NCI-H2196 (cell line): ENCODE measurements around the gene NCAPG2.

ENCODE experiments used
- DNase-seq: peaks from one replicate; lab custom pipeline; 2025; ENCODE audit not compliant: unreplicated experiment; lab: John Stamatoyannopoulos, UW

Gene NCAPG2, protein sequence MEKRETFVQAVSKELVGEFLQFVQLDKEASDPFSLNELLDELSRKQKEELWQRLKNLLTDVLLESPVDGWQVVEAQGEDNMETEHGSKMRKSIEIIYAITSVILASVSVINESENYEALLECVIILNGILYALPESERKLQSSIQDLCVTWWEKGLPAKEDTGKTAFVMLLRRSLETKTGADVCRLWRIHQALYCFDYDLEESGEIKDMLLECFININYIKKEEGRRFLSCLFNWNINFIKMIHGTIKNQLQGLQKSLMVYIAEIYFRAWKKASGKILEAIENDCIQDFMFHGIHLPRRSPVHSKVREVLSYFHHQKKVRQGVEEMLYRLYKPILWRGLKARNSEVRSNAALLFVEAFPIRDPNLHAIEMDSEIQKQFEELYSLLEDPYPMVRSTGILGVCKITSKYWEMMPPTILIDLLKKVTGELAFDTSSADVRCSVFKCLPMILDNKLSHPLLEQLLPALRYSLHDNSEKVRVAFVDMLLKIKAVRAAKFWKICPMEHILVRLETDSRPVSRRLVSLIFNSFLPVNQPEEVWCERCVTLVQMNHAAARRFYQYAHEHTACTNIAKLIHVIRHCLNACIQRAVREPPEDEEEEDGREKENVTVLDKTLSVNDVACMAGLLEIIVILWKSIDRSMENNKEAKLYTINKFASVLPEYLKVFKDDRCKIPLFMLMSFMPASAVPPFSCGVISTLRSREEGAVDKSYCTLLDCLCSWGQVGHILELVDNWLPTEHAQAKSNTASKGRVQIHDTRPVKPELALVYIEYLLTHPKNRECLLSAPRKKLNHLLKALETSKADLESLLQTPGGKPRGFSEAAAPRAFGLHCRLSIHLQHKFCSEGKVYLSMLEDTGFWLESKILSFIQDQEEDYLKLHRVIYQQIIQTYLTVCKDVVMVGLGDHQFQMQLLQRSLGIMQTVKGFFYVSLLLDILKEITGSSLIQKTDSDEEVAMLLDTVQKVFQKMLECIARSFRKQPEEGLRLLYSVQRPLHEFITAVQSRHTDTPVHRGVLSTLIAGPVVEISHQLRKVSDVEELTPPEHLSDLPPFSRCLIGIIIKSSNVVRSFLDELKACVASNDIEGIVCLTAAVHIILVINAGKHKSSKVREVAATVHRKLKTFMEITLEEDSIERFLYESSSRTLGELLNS

DNA sequence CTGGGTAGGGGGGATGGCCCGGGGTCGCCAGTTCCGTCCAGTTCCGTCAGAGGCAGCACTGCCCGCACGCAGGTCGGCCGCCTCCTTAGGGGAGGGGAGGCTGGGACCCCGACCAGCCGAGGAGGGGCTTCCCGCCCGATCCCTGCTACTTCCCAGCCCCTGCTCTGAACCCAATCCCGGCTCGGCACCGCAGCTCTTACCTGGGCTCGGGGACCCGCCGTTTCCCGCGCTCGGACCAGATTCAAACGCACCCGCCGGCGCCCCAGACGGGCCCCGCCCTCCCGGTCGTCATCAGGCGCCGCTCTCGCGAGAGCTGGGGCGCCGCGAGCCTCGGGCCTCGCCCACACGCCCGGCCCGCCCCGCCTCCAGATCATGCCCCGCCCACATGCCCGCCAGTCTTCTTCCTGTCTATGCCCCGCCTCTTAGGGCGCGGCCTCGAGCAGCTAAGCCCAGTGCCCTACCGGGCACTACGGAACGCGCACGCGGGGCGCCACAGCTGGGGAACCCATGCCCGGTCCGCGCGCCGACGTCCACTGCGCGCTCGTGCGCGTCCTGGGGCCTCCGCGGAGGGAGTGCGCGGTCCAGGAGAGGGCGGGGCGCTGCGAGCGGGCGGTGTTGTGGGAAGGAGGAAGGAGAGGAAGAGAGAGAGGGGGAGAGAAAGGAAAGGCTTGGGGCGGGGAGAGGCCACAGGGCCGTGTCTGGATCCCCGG lies at the start of gene NCAPG2:
Gene NCAPG2 (minus strand): TSS at position 281 of the 710 bp plus-strand sequence. CDS start 2,905 bp downstream, outside the sequence.
- DNase-seq: peak; percentile 91

DNA sequence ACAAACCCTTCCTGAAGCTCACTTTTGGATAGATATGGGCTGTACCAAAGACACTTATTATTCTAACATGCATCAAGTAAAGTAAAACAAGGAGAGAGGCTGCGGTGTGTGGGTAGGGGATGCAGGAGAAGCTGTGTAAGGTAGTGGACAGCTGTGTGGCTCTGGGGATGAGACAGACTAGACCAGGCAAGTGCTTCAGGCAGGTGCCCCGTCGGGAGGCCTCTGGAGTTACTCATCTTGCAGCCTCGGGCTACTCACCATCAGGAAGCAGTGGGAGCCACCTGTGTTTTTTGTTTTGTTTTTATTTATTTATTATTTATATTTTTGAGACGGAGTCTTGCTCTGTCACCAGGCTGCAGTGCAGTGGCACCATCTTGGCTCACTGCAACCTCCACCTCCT lies 49.3 kb upstream of the NCAPG2 start:
- DNase-seq: no peak

DNA sequence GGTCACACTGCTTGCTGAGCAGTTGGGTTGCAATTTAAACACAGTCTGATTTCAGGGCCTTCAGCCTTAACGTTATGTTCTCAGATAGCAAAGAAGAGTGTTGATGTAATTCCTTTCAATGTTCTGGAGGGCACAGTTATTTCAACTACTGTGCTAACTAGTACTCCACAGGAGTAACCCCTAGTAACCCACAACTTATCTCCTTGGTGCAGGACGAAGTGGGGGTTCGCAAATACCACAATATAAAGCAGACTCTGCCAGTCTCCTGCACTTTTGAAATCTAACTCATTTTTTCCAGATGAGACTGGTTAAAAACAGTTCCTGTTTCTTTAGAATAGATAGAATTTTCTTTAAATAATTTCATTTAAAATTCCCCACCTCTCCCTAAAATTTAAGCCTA lies 47.1 kb upstream of the NCAPG2 start:
- no peak for DNase-seq

DNA sequence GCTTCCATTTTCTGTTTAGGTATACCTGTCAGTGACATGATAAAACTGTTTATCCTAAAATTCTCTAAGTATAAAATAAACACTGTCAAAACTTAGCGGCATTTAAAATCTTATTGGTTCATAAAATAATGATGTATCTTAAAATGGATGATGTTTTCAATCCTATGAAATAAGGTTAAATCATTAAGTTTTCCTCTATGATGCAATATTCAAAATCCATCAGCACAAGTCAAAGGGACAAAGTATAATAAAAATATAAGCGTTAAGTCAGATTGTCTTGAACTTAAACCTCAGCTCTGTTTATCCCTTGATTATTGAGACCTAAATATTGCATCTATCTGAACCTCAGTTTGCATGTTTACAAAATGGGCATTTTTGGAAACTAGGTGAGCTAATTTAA lies 46.6 kb upstream of the NCAPG2 start:
- DNase-seq: no peak

DNA sequence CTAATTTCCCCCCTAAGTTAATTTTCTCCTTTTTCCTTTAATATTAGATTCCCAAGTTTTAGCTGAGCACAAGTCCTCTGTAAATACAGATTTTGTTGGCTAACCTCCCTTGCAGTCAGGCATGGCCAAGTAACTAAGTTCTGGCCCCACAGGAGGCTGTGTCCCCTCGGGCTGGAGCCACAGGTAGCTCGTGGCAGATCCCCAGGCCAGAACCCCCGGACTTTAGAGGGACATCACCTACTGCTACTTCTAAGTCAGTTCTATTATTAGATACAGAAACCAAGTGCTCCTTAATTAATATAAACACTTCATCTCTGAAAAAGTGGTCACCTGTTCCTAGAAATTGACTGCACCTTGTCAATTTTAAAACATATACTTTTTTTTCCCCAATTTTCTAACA lies 46.1 kb upstream of the NCAPG2 start:
- no peak for DNase-seq

DNA sequence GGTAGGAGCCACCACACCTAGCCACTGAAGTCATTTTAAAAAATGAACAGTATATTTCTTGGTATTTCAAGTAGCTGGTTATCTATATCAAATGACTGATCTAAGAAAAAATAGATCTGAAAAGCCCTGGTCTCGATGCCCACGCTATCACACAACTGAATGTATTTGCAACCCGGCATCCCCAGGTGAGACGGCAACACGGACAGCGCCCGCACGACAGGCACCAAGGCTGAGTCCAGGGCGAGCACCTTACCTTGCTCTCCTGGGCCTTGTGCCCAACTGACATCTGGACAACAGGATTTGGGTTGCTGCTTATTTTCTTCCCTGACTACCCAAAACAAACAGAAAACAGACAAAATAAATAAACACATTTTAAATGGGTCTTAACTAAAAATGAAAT lies 44.8 kb upstream of the NCAPG2 start:
- DNase-seq: no peak

DNA sequence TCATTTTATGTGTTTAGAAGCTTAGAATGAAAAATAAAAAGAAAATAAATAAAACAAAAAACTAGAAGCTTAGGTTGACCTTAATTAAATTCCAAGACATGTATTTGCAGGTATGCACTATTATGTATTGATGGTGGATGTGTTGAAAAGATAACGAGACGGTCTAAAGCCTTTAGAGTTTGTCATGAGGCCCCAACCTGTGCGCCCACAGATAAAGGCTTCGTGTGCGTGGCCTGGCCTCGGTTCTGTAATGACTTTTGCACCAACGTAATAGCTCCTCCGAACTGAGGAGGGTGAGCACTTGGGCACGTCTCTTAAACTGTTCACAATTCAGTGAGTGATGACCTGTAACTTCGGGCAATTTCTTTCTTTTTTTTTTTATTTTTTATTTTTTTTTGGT lies 43.7 kb upstream of the NCAPG2 start:
- DNase-seq: no peak

DNA sequence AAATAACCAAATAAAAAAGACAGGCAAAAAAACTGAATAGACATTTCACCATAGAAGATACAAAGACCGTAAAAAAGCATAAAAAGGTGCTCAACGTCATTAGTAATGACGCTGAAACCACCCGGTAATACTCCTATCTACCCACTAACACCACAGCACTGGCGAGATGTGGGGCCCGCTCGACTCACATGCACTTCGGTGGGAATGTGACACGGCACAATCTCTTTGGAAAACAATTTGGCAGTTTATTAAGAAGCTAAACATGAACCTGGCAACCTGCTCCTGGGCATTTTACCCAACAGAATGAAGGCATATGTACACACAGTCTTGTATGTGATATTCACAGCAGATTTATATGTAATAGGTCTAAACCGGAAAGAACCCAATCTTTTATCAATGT lies 42.8 kb upstream of the NCAPG2 start:
- DNase-seq: no peak

DNA sequence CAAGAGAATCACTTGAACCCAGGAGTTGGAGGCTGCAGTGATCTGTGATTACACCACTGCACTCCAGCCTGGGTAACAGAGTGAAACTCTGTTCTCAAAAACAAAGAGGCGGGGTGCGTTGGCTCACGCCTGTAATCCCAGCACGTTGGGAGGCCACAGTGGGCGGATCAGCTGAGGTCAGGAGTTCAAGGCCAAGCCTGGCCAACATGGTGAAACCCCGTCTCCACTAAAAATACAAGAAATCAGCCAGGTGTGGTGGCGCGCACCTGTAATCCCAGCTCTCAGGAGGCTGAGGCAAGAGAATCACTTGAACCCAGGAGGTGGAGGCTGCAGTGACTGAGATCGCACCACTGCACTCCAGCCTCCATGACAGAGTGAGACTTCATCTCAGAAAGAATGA lies 42.4 kb upstream of the NCAPG2 start:
- no peak for DNase-seq

DNA sequence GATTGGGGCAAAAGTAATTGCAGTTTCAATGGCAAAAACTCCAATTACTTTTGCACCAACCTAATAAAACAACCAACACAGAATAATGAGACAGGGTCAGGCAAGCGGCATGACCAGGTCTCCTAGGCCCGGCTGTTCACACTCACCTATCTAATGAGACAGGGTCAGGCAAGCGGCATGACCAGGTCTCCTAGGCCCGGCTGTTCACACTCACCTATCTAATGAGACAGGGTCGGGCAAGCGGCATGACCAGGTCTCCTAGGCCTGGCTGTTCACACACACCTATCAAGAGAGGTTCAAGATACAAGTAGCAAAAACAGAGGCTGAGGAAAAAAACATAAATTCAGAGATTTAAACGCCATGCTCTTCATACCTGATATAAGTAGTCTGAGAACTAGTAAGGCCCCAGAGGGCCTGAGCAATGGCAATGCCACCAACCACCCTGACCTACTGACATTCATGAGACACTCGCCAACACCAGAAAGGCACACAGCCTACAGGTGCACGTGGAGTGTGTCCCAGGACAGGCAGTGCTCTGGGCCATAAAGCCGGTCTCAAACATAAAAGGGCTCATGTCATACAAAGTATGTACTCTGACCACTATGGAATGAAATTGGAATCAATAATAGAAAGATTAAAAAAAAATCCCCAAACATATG lies 40.6 kb upstream of the NCAPG2 start:
- no peak for DNase-seq

DNA sequence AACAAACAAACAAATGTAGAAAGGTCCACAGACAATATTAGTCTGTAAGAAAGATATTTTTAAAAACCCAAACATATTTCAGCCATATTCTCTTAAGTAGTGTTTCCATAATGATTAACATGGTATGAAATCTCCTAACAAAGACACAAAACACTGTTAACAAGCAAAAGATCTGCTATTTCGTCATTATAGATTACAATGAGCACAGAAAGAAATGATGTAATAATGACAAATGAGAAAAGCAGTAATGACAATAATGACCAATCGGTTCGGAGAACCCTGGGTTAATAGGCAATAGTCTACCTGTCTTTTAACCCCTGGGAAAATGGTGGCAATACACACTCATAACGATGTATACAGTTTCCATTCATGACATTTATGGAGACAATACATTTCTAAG lies 39.5 kb upstream of the NCAPG2 start:
- no peak for DNase-seq

DNA sequence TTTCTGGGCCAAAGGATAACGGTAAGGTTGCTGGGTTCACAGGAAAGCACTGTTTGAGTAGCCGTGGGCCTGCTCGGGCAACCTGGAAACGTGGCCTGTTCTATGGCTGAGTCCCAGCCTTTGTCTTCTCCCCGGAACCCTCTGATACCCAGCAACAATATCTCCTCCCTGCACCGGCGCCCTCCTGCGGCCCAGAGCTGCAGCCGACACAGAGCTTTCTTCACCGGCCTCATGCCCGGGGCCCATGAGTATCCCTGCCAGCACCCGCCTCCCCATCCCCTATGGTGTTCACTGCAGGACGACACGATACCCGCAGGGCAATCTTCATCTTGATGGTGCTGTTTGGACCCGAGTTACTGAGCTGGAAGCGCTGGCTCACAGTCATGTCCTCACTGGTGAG lies 38.6 kb upstream of the NCAPG2 start:
- DNase-seq: no peak

DNA sequence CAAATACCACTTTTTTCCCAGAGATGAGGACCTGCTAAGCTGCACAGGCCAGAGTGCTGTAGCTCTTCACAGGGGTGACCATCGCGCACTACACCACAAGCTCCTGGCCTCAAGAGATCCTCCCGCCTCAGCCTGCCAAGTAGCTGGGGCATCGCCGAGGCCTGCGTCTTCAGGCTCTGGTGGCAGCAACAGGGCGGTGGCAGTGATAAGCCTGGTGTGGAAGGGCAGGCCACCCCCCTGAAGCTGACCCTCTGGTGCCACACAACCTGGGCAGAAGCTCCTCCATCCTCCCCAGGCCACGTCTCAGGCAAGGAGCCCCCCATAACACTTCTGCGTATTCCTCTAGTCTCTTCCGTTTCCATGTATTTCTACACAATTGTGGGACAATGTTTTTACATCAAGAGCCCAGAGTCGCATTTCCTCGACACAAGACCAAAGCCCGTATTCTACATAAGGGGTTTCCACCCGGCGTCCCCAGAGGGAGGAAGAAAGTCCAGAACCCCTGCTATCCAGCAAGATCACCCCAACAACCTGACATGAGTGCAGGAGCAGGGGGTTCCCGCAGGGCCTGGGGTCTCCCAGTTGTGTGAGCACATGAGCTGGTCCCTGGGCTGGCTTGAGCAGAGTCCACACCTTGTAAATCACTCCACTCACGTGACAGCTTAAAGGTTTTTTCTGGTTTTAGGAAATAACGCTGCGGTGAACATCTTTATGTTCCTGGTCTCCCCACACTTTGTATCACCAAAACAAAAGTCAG lies 37.6 kb upstream of the NCAPG2 start:
- no peak for DNase-seq

DNA sequence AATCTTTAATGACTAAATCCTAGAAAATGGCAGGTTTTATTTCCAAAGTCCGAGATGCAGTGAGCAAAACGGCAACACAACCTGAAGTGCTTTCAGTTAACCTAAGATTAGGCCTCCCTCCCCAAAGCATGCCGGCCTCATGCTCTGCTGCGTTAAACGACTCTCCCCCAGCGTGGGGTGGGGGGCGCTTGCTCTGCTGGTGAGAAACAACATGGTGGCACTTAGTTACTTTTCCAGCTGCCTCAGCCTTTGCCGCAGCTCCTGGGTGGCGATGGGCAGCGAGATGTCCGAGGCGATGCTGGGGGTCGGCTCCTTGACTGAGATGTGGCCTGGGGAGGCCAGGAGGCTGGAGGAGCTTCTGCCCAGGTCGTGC lies 36.7 kb upstream of the NCAPG2 start:
- DNase-seq: no peak

DNA sequence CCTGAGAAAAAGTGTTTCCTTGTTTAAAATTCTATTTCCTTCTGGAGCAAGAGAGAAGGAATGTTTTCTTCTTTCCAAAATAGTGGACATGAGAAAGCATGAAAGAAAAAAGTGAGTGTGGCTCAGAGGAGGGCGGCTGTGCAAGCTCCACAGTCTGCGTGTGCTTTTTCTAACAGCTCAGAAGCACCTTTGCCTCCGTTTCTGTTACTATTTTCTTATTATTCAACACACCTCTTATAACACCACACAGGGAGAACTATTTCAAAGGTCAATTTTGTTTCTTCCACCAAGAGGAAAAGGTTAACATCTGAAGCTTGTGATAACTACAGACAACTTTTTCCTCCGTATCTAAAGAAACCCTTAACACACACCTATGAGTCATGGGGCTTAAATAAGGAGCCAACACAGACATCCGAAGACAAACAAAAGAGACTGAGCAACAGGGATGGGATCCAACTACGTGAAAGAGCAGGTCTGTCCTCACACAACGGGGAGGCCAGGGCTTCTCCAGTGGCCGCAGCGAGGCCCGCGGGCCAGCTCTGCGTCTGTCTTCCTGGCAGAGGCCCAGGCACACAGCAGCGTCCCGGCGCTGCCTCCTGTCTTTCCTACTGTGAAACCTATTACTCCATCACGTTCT lies 36.2 kb upstream of the NCAPG2 start:
- DNase-seq: no peak

DNA sequence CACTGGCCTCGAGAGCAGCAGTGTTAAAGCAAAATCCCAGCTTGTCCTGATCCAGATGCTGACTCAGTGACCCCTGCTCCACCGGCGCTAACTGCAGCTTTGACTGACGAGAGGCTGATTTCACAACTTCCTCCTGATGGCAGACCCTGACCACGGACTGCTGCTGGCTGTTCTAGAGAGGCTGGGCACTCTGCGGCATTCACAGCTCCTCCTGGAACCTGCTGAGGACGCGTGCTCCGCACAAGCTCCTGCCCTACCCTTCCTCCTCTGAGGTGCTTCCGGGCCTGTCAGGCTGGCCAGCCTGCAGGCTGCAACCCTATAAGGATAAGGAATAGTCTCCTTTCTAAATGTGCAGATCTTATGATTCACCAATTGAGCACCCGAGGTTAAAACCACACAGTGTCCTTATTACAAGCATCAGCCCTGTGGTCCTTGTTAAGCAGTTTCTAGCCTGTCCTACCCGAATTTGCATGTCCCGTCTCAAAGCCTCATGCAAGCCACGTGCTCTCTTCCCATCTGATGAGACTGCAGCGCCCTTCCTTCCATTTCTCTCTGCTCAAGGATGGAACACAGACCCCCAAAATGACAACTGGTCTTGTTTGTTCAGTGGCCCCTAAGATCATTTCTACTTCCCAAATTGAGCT lies 35.5 kb upstream of the NCAPG2 start:
- DNase-seq: no peak

DNA sequence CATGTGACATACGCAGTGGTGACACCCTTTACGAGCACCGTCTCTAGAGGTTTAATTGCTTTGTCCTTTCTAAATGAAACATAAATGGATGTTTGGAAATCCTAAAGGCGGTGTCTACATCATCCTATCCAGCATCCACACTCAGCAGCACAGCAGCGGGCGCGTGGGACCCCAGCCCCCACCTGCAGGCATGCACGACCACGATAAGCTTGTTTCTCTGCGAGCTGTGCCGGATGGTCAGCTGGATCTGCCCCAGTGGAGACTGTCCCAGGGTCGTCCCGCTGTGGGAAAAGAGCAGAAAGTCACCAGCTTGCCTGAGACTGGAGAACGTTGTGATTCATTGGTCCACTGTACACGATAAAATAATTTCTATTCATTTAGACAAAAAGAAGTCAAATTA lies 34.2 kb upstream of the NCAPG2 start:
- DNase-seq: no peak

DNA sequence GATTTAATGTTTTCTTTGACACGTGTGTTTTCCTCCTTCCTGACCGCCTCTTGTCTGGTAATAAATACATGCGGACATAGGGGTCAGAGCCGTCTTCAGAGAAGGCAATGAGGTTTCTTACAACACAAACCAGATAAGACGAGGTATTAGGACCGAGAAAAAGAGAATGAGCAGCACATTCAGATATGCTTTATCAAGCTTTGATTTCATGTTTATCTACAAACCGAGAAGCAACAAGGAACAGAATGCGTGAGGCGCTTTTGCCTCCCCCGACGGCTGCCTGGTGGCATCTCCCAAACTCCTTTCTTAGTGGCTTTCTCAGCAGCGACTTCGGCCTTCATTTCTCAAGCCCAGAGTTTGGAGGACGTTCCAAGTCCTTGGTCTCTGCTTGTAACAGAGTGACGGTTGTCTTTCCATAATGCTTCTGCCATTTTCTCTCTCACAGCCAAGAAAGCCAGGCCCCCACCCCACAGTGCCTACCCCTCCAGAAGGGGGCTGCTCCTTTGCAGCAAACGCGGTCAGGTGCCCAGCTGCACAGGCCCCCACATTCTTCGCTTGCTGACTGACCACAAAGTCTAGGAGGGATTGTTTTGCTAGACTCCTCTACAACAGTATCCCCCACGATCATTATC lies 32.6 kb upstream of the NCAPG2 start:
- DNase-seq: no peak
